ENCODE results near the gene ETV1. TPM values are rescaled to one million over a fixed set of nuclear protein-coding genes. Genes with fewer than 3 reads are reported as not detected.

The ETV1 gene
- 3.3 TPM for total RNA-seq

DNA sequence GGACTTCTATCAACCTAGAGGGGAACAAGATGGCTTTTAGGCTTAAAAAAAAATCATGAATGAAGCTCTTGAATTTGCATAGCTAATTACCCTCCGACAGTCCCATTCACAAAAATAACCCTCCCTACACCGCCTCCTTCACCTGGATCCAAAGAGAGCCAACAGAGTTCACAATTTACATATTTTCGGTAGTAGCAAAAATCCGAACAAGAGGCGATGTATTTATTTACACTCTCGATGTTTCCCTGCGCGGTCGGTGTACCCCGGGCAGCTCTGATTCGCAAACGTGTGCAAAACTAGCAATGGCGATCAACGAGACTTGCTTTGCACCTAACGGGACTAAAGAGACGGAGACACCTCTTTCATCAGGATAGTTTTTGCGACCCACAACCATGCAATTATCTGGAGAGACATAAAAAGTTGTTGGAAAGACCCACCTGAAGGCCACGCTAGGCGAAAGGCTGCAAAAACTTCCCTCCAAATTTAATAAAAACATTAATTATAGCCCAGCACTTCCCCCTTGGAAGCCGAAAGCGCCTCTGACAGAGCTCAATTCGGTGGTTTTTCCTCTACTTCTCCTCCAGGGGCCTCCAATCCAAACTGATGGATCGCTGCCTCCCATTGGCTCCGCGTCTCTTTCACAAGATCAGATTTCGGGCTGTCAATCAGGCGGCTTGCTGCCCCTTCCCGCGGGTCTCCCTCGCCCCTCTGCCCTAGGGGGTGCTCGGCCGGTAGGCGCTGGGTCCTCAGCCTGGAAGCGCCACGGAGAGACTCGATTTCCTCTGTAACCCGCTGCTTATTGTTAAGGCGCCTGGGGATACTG, at the start of gene ETV1:
ETV1 (minus strand) TSS at position 541 of the 823 bp plus-strand sequence. CDS start 614 bp downstream, outside the sequence.
- ATAC-seq = no peak

DNA sequence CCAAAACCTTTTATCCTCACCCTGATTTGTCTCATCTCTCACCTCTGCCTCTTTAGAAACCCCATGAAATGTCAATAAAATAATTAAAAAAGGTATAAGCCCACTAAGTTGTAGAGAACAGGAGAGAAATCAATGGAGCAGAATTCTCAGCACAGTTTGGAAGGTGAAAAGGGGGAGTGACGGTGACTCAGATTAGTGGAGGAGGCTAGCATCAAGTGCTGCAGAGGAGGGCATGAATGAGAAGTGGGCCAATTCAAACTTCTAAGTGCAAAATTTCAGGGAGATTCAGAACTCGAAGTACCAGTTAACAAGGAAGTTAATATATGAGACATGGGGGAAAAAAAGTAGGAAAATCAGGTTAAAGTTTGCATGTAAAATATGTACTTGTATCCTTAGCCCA, 34.9 kb upstream of the ETV1 start:
- ATAC-seq = no peak

DNA sequence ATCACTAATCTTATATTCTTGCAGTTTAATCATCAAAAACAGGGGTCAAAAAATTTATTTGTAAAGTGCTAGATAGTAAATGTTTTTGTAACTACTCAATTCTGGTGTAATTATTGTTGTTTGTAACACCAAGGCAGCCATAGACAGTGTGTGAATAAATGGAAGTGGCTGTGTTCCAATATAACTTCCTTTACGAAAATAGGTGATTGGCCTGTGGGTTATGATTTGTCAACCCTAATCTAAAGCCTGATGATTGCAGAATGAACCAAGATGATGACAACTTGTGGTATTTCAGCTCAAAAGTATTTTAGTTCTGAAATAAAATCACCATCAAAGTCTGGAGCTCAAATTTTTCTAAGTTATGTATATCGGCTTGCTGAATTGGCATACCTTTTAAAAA, 34.4 kb upstream of the ETV1 start:
- no peak for ATAC-seq

DNA sequence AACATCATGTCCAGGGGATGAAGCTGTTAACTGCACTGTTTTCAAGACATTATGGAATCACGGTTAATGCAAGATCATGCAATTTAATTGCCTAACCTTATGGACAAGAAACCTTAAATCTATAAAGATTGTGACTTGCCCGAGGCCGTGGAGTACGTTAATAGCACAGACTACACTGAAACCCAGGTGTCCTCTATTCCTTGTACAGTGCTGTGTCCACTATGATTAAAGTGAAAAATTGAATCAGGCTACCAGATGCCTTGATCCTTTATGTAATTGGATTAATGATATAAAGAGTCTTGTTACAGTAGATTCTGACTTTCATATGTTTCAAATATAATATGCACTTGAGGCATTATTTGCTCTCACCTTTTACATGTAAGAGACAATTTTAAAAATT, 33.9 kb upstream of the ETV1 start:
- no peak for ATAC-seq

- ATAC-seq = peak; percentile 48
Observed at GRCh38 chr7:14021069-14021468, 31.6 kb upstream of the ETV1 start.

- no peak for ATAC-seq
Observed at GRCh38 chr7:14020339-14020900, 31.0 kb upstream of the ETV1 start.

- no peak for ATAC-seq
Observed at GRCh38 chr7:14018751-14019150, 29.3 kb upstream of the ETV1 start.

DNA sequence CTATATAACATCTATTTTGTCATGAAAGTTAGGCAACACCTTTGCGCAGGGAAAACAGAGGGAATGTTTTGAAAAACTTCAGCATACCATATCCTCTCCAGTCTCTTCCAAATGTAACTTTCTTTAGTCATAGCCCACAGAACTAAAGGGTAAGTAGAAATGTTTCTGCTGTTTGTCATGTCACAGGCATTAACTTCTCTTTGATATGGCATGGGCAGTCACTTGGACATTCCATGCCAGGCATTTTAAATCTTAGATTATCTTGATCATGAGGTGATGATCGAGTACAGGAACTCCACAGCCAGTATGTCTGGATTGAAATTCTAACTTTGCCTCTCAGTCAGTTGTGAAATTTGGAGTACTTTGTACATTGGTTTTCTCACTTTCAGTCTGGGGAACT, 27.5 kb upstream of the ETV1 start:
- ATAC-seq = no peak

- ATAC-seq = no peak
Observed at GRCh38 chr7:14013898-14014297, 24.4 kb upstream of the ETV1 start.

DNA sequence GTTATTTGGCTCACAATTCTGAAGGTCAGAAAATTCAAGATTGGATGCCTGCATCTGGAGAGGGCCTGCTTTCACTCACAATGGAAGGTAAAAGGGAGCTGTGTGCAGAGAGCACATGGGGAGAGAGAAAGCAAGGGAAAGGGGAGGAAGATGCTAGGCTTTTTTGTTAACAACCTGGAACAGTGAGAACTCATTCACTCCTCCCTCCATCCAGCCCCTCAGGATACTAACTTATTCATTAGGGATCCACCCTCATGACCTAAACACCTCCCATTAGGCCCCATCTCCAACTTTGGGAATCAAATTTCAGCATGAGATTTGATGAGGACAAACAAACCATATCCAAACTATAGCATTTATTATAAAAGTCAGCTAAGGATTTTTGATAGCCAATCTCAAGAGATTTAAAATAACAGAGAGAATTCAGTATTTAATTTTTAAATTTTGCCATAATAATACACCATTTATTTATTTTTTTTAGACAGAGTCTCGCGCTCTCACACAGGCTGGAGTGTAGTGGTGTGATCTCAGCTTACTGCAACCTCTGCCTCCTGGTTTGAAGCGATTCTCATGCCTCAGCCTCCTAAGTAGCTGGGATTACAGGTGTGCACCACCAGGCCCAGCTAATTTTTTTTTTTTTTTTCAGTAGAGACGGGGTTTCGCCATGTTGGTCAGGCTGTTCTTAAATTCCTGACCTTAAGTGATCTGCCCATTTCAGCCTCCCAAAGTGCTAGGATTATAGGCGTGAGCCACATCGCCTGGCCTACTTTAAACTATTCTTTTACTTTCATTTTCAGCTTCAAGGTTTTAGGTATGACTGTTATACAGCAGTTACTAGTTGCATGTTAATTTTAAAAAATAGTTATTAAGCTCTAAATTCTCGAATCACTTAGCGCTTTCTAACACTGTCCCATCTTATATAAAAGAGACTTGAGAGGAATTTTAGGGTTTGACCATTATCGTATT, 20.3 kb upstream of the ETV1 start:
- no peak for ATAC-seq

- ATAC-seq = no peak
Observed at GRCh38 chr7:14001139-14001538, 11.7 kb upstream of the ETV1 start.

DNA sequence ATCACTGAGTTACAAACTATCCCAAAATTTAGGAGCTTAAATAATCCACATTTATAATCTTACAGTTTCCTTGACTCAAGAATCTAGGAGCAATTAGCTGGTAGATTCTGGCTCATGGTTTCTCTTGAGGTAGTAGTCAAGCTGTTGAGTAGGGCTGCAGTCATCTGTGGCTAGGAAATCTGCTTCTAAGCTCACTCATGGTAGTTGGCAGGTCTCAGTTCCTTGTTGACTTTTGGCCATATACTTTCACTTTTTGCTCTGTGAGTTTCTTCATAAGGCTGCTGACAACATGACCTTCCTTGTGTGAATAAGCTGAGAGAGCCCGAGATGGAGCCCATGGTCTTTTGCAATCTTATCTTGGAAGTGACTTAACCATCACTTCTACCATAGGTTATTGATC, 10.8 kb upstream of the ETV1 start:
- ATAC-seq = peak; percentile 81

DNA sequence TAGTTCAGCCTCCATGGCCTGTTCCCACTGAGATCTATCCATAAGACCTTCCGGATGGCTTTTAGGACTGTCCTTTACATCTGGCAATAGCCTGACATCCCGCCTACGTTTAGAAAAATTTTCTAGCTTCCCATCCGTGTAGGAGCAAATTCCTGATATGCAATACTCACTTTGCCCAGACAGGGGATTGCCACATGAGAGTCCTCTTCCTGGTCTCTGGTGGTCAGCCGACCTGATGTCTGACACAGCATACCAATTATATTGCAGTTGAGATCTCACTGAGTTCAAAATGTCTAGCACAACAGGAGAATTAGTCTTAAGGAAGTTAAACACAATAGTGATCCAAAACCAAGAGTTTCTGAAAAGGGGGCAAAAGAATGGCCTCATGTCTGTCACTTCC, 9.4 kb upstream of the ETV1 start:
- no peak for ATAC-seq

- ATAC-seq = no peak
Observed at GRCh38 chr7:13992596-13992964, 3.1 kb upstream of the ETV1 start.

GRCh38 chr7:13991791-13992595, 2.5 kb upstream of the ETV1 start:
- ATAC-seq = no peak

DNA sequence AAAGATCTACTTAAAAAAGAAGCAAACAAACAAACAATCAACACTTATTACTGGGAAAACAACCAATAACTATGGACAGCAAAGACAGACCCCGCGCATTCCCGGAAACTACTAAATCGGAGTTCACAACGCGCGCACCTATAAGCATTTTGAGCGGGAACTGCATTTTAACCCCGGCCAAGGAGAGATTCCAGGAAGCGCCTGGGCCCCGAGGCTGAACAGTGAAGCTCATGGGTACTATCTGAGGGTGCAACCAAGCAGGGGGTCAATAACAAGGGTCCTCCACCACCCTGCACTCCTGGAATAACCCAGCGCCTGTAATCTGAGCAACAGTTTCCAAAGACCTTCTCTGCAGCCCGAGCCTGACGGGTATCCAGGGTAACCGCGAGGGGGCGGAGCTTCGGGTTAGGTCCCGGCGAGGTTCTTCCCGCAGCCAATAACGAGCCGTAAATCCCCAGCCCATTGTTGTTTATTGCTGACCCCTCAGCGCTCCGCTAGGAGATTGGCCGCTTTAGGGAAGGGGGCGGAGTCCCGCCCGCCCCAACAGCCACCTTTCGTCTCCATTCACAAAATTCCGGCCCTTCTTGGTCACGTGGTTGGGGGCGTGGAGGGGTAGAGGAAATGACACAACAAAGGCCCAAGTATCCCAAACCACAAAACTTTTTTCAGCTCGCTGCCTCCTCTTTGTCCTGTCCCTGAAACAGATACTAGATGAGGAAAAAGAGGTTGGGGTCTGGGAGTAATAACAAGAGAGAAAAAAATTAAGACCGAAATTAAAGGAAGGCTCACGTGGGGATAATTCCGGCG, 1.7 kb upstream of the ETV1 start:
- peak; percentile 100 for ATAC-seq

DNA sequence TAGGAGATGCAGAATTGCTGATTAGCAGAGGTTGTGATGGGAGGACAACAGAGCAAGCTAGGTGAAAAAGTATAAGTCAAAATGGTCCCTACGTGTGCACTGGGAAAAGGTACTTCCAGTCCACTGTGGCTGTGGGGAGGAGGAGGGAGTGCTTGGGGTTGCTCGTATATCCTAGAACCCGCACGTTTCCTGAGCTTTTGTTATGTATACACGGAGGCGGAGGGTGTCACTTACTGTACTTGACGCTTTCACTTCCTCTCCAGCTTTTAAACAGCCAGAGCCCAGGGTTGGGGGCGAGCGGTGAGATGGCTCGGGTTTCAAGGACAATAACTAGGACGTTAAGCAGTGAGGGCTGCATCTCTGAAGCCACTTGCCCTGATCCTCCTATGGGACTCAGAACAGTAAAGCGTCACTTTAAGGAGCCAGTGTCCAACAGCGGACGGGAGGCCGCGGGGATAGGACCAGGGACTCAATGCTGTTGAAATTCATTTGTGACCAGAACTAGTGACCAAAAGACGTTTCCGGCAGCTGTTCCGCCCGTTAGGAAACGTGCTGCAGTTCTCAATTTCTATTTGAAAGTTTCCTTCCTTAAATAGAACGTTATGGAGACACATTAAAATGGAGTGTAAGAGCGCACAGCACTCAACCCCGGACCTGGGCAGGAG, 985 bp upstream of the ETV1 start:
- peak; percentile 44 for ATAC-seq

GRCh38 chr7:13989949-13990305, 461 bp upstream of the ETV1 start:
- ATAC-seq = no peak

DNA sequence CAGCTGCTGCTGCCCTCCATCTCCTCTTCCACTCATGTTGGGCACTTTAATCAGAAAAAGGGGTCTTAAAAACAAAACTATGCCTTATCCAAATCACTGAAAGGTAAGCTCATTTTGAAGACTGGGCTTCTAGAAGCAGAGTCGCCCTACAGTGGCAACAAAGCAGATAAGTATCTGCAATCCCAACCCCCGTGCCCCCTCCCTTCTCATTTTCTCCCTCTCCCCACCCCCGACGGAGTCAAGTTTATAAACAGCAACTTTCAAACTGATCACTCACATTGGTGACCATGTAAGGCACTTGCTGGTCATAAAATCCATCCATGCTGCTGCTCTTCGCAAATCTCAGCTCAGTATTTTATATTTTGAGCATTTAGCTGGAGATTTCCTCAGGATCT, 738 bp downstream of the ETV1 start:
- no peak for ATAC-seq

DNA sequence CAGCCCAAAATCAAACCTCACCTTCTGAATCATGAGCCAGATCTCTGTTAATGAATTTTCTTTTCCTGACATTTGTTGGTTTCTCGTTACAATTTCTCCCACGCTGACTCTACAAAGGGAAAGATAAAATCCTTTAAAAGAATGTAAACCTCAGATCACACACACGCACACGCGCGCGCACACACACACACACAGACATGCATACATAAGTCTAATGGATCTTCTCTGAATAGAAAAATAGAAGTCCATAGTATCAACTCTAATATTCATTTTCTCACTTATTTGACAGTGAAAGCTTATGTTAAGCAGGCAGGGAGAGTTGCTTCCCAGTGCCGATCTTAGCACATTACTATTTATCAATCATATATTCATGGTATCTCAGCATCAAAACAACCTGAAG, 1.4 kb downstream of the ETV1 start:
- no peak for ATAC-seq

DNA sequence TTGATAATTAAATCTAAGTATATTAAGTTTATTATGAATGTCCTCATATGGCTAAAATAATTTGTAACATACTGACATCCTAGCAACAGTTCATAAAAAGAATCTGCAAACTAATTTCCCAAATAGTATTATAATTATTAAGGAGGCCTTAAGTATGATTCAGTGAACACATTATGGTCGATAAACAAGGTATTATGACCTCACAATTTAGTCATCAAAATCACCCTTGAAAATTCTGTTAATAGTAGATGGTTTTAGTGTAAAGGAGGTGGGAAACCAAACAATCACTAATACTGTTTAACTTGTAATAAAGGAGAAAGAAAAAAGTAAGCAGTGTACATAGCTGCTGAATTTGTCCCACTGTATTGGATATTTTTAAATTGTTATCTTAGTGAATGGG, 2.1 kb downstream of the ETV1 start:
- no peak for ATAC-seq
